SU-DHL-6 (cell line): ENCODE measurements around the gene ATXN2L.

ENCODE experiments used
- H2AFZ ChIP-seq: fragments of 200-600 bp; sonication (generic); 2 replicates; pipeline ENCODE4 v1.6.1; 2014; ENCODE audit warnings: low read depth, mild to moderate bottlenecking, moderate library complexity, mixed read lengths, antibody characterized with exemption, low read length; ENCODE audit not compliant: severe bottlenecking
- H3F3A ChIP-seq: fragments of 200-600 bp; shearing (Covaris generic); 2 replicates; pipeline ENCODE4 v1.6.0; 2016; ENCODE audit warnings: antibody characterized with exemption, mild to moderate bottlenecking; ENCODE audit not compliant: insufficient read depth
- H3K27ac ChIP-seq: fragments of 200-600 bp; sonication (generic); 2 replicates; pipeline ENCODE4 v1.5.1; 2016; ENCODE audit warnings: low read depth, mild to moderate bottlenecking, low read length, moderate library complexity, mixed read lengths
- H3K27me3 ChIP-seq: fragments of 200-600 bp; sonication (generic), shearing (Covaris generic); 2 replicates; pipeline ENCODE4 v1.6.0; 2014; ENCODE audit warnings: mild to moderate bottlenecking, low read length
- H3K36me3 ChIP-seq: fragments of 200-600 bp; sonication (generic); 2 replicates; pipeline ENCODE4 v1.6.1; 2014; ENCODE audit warnings: mild to moderate bottlenecking, low read length, mixed read lengths
- H3K4me2 ChIP-seq: fragments of 300-600, 200-600 bp; shearing (Covaris generic), sonication (generic); 2 replicates; pipeline ENCODE4 v1.6.0; 2014; ENCODE audit warnings: low read length, low read depth, mild to moderate bottlenecking; ENCODE audit not compliant: poor library complexity, severe bottlenecking
- H3K4me3 ChIP-seq: fragments of 200-600 bp; sonication (generic); 2 replicates; pipeline ENCODE4 v1.5.1; 2014; ENCODE audit warnings: antibody characterized with exemption, low read length, mild to moderate bottlenecking, mixed read lengths; ENCODE audit not compliant: insufficient read depth, poor library complexity, severe bottlenecking
- H3K79me2 ChIP-seq: fragments of 200-600 bp; sonication (generic); 2 replicates; pipeline ENCODE4 v1.6.1; 2014; ENCODE audit warnings: mild to moderate bottlenecking, low read length, moderate library complexity; ENCODE audit not compliant: insufficient read depth
- H3K9ac ChIP-seq: fragments of 200-600 bp; sonication (generic); 2 replicates; pipeline ENCODE4 v1.7.0; 2014; ENCODE audit warnings: mild to moderate bottlenecking, low read length
- H3K9me2 ChIP-seq: fragments of 200-600 bp; sonication (generic); replicated peaks from 2 replicates; pipeline ENCODE4 v1.6.1; 2014; ENCODE audit warnings: low read length; ENCODE audit not compliant: insufficient read depth
- H3K9me3 ChIP-seq: fragments of 200-600 bp; sonication (generic); 2 replicates; pipeline ENCODE4 v1.6.1; 2014; ENCODE audit warnings: low read length, mixed read lengths; ENCODE audit not compliant: insufficient read depth
- H4K20me1 ChIP-seq: fragments of 200-600 bp; sonication (generic); 2 replicates; pipeline ENCODE4 v1.6.1; 2014; ENCODE audit warnings: low read depth, mild to moderate bottlenecking, antibody characterized with exemption, low read length, moderate library complexity, mixed read lengths
- CTCF ChIP-seq: fragments of 200-600 bp; sonication (generic); IDR thresholded peaks from one replicate; pipeline ENCODE4 v1.5.1; 2017; ENCODE audit warnings: antibody characterized with exemption, mild to moderate bottlenecking, low read length, moderate library complexity; ENCODE audit not compliant: insufficient read depth, poor library complexity, severe bottlenecking
- EZH2phosphoT487 ChIP-seq: fragments of 200-600 bp; sonication (generic), shearing (Covaris generic); conservative IDR thresholded peaks from 2 replicates; pipeline ENCODE4 v1.6.1; 2018; ENCODE audit warnings: mild to moderate bottlenecking, antibody characterized with exemption, low read length, moderate library complexity, mixed read lengths

Gene ATXN2L

GRCh38 chr16:28824717-28824973 lies 1.8 kb downstream of the ATXN2L start:
- no peak overlapping the region for H2AFZ ChIP-seq

GRCh38 chr16:28826141-28826540 lies 3.3 kb downstream of the ATXN2L start:
- Histone ChIP-seq H3K36me3 (peaks cover 46% of the 10 kb centered on the region), H3K9me3 (no peaks in the 10 kb centered on the region), H3K27ac (no peak overlapping the region), H3K9me2 (no peaks in the 10 kb centered on the region), H3F3A (peaks cover 11% of the 10 kb centered on the region; the same call in 1 of the 2 replicates), H3K79me2 (peaks cover 71% of the 10 kb centered on the region), H3K4me2 (no peak overlapping the region), H3K9ac (no peak overlapping the region), H2AFZ (no peak overlapping the region), H3K27me3 (no peaks in the 10 kb centered on the region), H3K4me3 (no peak overlapping the region), H4K20me1 (peaks cover 19% of the 10 kb centered on the region; the same call in 1 of the 2 replicates)
- no peak for TF ChIP-seq EZH2phosphoT487
- no peak for TF ChIP-seq CTCF

More at GRCh38 chr16:28824717-28824973, 1.8 kb downstream of the ATXN2L start:
- Histone ChIP-seq H3K4me2 (peak overlapping the region; percentile 75), H3K4me3 (peak overlapping the region; percentile 65), H3K9me2 (no peaks in the 10 kb centered on the region), H4K20me1 (peaks cover 19% of the 10 kb centered on the region; the same call in 1 of the 2 replicates), H3K27me3 (no peaks in the 10 kb centered on the region), H3K27ac (peak overlapping the region; percentile 97), H3K36me3 (peaks cover 36% of the 10 kb centered on the region), H3K9ac (peak overlapping the region; percentile 100), H3K9me3 (no peaks in the 10 kb centered on the region), H3F3A (peaks cover 14% of the 10 kb centered on the region), H3K79me2 (peaks cover 66% of the 10 kb centered on the region)
- TF ChIP-seq CTCF (no peak), EZH2phosphoT487 (no peak)

GRCh38 chr16:28829747-28830146 lies 6.9 kb downstream of the ATXN2L start:
- Histone ChIP-seq H2AFZ (no peak overlapping the region), H3K4me2 (no peak overlapping the region), H4K20me1 (peaks cover 19% of the 10 kb centered on the region; the same call in 1 of the 2 replicates), H3K9me3 (no peaks in the 10 kb centered on the region), H3K9ac (no peak overlapping the region), H3K27ac (no peak overlapping the region), H3K9me2 (no peaks in the 10 kb centered on the region), H3K4me3 (no peak overlapping the region), H3F3A (0 out of 2 replicates have a peak, but pooled peaks cover 5% of the 10 kb centered on the region), H3K36me3 (peaks cover 72% of the 10 kb centered on the region), H3K27me3 (no peaks in the 10 kb centered on the region), H3K79me2 (peaks cover 48% of the 10 kb centered on the region)
- TF ChIP-seq EZH2phosphoT487 (no peak), CTCF (no peak)
